ENCODE results near the gene CCDC183. TPM values are rescaled to one million over a fixed set of nuclear protein-coding genes. Genes with fewer than 3 reads are reported as not detected.

CCDC183 gene
- total and polyA plus RNA-seq, 3 donors from 2014 or later, result 37.8 to 59.8 (median 41.1) TPM

DNA sequence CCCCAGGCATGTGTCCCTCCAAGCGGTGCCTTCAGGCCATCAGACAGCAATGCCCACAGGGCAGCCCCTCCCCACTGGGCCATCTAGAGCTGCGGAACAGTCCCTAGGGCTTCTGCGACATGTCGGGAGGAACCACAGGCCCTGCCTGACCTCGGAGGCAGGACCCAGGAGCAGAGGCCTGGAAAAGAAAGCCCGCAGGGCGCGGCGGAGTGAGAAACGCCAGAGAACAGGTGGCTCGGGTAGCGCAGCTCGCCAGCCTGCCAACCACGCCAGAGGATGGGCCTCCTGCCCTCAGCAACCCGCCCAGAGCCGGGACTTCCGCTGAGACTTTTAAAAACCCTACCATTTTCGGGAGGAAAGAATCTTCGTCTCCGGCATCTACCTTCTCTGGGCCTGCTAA, 38.8 kb upstream of the CCDC183 start:
- Histone ChIP-seq H3K27ac (no peak overlapping the region), H3K4me1 (no peaks in the 10 kb centered on the region), H3K27me3 (no peaks in the 10 kb centered on the region), H3K36me3 (ENCODE audit: low read depth, missing control alignments) (no peaks in the 10 kb centered on the region), H3K4me3 (no peak overlapping the region), H3K9me3 (no peaks in the 10 kb centered on the region)
- intact Hi-C loops (cut with DNase I; ENCODE audit: low total_unique reads), result no loop called here
- TF ChIP-seq POLR2A (IDR thresholded peaks at IDR 0.05), result no peak
- TF ChIP-seq, protein P1, sequence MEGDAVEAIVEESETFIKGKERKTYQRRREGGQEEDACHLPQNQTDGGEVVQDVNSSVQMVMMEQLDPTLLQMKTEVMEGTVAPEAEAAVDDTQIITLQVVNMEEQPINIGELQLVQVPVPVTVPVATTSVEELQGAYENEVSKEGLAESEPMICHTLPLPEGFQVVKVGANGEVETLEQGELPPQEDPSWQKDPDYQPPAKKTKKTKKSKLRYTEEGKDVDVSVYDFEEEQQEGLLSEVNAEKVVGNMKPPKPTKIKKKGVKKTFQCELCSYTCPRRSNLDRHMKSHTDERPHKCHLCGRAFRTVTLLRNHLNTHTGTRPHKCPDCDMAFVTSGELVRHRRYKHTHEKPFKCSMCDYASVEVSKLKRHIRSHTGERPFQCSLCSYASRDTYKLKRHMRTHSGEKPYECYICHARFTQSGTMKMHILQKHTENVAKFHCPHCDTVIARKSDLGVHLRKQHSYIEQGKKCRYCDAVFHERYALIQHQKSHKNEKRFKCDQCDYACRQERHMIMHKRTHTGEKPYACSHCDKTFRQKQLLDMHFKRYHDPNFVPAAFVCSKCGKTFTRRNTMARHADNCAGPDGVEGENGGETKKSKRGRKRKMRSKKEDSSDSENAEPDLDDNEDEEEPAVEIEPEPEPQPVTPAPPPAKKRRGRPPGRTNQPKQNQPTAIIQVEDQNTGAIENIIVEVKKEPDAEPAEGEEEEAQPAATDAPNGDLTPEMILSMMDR (IDR thresholded peaks at IDR 0.05), result no peak
- DNase-seq, result no peak
- WGBS, 2 donors, result 85 to 94% methylated on average over 4 to 20 of the region's 20 CpGs

DNA sequence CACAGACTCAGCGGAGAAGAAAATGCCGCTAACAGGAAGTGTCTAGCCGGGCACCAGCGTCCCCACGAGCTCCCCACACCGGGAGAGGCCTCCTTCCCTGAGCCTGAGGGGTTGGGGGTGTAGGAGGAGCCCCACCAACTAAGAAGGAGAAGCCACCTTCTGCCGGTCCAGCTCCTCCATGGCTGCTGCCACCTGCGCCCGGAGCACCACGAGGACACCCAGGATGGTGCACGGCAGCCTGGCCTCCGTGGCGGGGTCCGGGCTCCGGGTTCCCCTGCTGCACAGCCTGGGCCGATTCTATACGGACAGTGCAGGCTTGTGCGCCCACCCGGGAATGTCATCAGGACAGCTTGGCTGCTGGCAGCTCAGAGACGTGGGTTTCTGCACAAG, 38.4 kb upstream of the CCDC183 start:
- no peaks in the 10 kb centered on the region for H3K4me1 ChIP-seq
- no peaks in the 10 kb centered on the region for H3K9me3 ChIP-seq
- DNase-seq, result no peak
- 90 to 95% methylated on average over 6 to 20 of the region's 20 CpGs for WGBS, 2 donors
- intact Hi-C loops (cut with DNase I; ENCODE audit: low total_unique reads), result no loop called here
- TF ChIP-seq, protein P1 (IDR thresholded peaks at IDR 0.05), result no peak
- no peak for TF ChIP-seq POLR2A (IDR thresholded peaks at IDR 0.05)
- H3K36me3 ChIP-seq (ENCODE audit: low read depth, missing control alignments), result no peaks in the 10 kb centered on the region
- no peak overlapping the region for H3K4me3 ChIP-seq
- no peak overlapping the region for H3K27ac ChIP-seq
- no peaks in the 10 kb centered on the region for H3K27me3 ChIP-seq

DNA sequence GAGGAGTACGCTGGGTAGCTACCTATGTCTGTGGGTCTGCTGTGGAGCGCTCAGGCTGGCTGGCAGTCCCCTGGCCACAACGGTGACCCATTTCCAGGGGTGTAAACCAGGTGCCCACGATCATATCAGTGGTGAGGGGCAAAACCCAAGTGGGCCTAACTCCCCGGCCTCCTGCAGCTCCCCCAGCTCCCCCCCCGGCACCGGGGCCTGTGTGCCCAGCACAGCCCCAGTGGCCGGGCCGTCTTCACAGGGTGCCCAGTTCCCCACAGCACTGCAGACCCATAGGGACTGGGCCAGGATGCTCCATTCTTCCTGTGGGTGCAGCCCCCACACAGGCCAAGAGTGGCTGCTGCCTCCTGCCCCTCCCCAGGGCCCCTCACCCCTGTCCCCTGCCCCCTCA, 37.1 kb upstream of the CCDC183 start:
- 80 to 81% methylated on average over 7 to 9 of the region's 9 CpGs for WGBS, 2 donors
- H3K36me3 ChIP-seq (ENCODE audit: low read depth, missing control alignments), result no peaks in the 10 kb centered on the region
- intact Hi-C loops (cut with DNase I; ENCODE audit: low total_unique reads), result no loop called here
- TF ChIP-seq POLR2A (IDR thresholded peaks at IDR 0.05), result no peak
- H3K4me1 ChIP-seq, result no peaks in the 10 kb centered on the region
- no peaks in the 10 kb centered on the region for H3K27me3 ChIP-seq
- DNase-seq, result no peak
- H3K4me3 ChIP-seq, result no peak overlapping the region
- no peak overlapping the region for H3K27ac ChIP-seq
- H3K9me3 ChIP-seq, result no peaks in the 10 kb centered on the region

DNA sequence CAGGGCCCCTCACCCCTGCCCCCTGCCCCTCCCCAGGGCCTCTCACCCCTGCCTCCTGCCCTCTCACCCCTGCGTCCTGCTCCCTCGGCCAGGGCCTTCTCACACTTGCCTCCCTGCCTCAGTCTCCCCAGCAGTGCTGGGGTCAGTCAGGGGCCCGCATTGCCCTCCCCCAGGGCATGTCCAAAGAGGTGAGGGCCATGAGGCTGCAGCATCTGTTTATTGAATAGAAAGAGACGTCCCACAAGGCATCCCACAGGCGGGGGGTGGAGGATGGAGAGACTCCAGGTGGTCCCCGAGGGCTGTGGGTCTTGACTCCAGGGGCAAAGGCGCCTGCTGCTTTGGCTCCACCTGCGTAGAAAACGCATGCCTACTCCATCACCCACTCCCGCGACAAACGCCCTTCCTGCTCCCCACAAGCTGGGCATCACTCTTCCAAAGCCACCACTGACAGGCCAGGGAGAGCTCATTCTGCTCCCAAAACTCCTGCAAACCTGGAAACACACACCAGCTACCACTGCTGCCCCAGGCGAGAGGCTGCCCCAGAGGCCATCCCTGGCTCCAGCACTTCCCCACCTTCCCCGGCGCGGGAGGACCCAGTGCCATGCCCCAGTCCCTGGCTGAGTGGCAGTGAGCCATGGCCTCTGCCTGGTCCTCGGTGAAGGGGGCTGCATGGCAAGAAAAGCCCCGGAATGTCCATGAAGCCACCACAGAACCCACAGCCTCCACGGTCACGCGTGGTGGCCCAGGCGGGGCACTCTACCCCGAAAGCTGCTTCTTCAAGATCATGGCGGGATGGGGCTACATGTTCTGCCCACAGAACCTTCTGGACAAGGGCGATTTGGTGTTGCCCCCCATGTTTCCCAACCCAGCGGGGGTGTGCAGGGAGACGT, 36.5 kb upstream of the CCDC183 start:
- no peaks in the 10 kb centered on the region for H3K4me1 ChIP-seq
- TF ChIP-seq, protein P1 (IDR thresholded peaks at IDR 0.05), result no peak
- no peak for TF ChIP-seq POLR2A (IDR thresholded peaks at IDR 0.05)
- H3K9me3 ChIP-seq, result no peaks in the 10 kb centered on the region
- intact Hi-C loops (cut with DNase I; ENCODE audit: low total_unique reads), result no loop called here
- no peak for DNase-seq
- no peaks in the 10 kb centered on the region for H3K36me3 ChIP-seq (ENCODE audit: low read depth, missing control alignments)
- 93 to 95% methylated on average over 15 to 26 of the region's 27 CpGs for WGBS, 2 donors
- H3K27me3 ChIP-seq, result no peaks in the 10 kb centered on the region
- no peak overlapping the region for H3K27ac ChIP-seq
- H3K4me3 ChIP-seq, result no peak overlapping the region

DNA sequence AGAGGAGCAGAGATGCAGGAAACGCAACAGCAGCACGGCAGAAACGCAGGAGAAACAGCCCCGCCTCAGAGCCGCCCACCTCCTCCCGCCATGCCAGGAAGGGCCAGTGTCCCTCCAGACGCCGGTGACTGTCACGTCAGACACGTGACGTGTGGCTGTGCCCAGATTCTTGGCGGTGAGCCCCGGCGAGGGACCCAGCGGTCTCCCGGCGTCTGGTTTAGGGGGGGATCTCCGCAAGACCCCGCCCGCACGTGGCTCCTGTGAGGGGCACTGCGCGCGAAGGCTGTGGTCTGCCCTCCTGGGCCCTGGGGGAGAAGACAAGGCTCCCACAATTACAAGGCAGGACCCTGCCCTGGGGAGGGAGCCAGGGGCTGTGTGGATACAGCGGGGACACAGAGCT, 35.7 kb upstream of the CCDC183 start:
- 75 to 83% methylated on average over 10 to 25 of the region's 25 CpGs for WGBS, 2 donors
- no peaks in the 10 kb centered on the region for H3K36me3 ChIP-seq (ENCODE audit: low read depth, missing control alignments)
- no peak overlapping the region for H3K4me3 ChIP-seq
- TF ChIP-seq, protein P1 (IDR thresholded peaks at IDR 0.05), result no peak
- no peak for TF ChIP-seq POLR2A (IDR thresholded peaks at IDR 0.05)
- intact Hi-C loops (cut with DNase I; ENCODE audit: low total_unique reads), result no loop called here
- no peaks in the 10 kb centered on the region for H3K27me3 ChIP-seq
- H3K27ac ChIP-seq, result no peak overlapping the region
- no peak for DNase-seq
- H3K9me3 ChIP-seq, result no peaks in the 10 kb centered on the region
- H3K4me1 ChIP-seq, result peaks cover 2% of the 10 kb centered on the region
